ENCODE data around the gene ARSB.

Gene ARSB

GRCh38 chr5:78903353-78903752 is 81.8 kb downstream of the ARSB start:
- TF ChIP-seq CTCF (IDR thresholded peaks at IDR 0.05; ENCODE audit: low read depth, low read length), result no peak
- no peak overlapping the region for H3K4me3 ChIP-seq (ENCODE audit: low read depth, low read length)

- TF ChIP-seq CTCF (IDR thresholded peaks at IDR 0.05; ENCODE audit: low read depth, low read length), result peak; percentile 81
- no peak overlapping the region for H3K4me3 ChIP-seq (ENCODE audit: low read depth, low read length)
Measured at GRCh38 chr5:78899922-78900362, 85.2 kb downstream of the ARSB start.

GRCh38 chr5:78896132-78896531 is 89.0 kb downstream of the ARSB start:
- H3K4me3 ChIP-seq (ENCODE audit: low read depth, low read length), result no peak overlapping the region
- TF ChIP-seq CTCF (IDR thresholded peaks at IDR 0.05; ENCODE audit: low read depth, low read length), result no peak

- TF ChIP-seq CTCF (IDR thresholded peaks at IDR 0.05; ENCODE audit: low read depth, low read length), result no peak
- H3K4me3 ChIP-seq (ENCODE audit: low read depth, low read length), result no peak overlapping the region
Measured at GRCh38 chr5:78895616-78896015, 89.5 kb downstream of the ARSB start.

DNA sequence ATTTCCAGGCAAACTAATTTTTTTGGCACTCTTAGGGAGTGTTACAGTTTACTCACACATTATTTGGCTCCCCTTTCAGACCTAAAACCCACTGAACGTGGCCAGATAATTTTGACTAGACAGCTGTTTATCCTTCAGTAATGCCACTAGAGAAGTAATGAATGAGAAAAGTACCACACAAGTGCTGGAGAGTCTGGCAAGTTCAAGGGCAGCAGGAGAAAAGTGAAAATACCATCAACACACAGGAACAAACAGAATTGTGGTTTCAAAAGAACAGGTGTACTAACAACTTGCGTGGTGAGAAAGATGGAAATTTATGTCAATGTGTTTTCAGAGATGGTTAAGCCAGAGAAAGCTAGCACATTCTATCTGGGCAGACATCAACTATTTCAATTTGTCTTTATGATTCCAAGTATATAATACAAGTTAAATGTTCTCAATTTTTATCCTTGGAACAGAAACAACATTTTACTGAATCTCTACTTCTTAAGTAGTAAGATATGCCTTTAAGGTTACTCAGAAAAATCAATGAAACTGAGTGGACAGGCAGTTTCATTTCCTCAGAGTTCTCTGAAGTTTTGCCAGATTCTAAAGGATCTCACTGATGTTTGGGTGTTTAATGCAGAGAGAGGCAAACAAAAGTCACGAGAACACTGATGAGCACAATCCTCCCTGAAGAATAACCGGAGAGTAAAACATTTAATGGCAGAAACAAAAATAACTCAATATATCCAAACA is 91.0 kb downstream of the ARSB start:
- no peak for TF ChIP-seq CTCF (IDR thresholded peaks at IDR 0.05; ENCODE audit: low read depth, low read length)

GRCh38 chr5:78890667-78891379 is 94.3 kb downstream of the ARSB start:
- TF ChIP-seq CTCF (IDR thresholded peaks at IDR 0.05; ENCODE audit: low read depth, low read length), result no peak
- H3K4me3 ChIP-seq (ENCODE audit: low read depth, low read length), result no peak overlapping the region

More for the DNA sequence above, 91.0 kb downstream of the ARSB start:
- H3K4me3 ChIP-seq (ENCODE audit: low read depth, low read length), result no peak overlapping the region

Data from WI38 (cell line).